Esophagus squamous epithelium (tissue), 4 donors: ENCODE data around the gene KCNMA1.

Experiments
- POLR2A ChIP-seq, 4 donors: fragments of 450-650 bp; IDR thresholded peaks; one replicate each; pipeline ENCODE4 v1.6.1; 2017; ENCODE audit warnings: antibody characterized with exemption in 4 of 4, mild to moderate bottlenecking in 4 of 4, moderate library complexity in 3 of 4
- TF ChIP-seq, protein P1 (sequence below), 6 experiments: fragments of 450-650 bp in 4 of 6; fragments of 200-600 bp in 2 of 6; sonication (generic) in 2 of 6; IDR thresholded peaks; one replicate each; pipeline ENCODE4 v1.5.1; 2016 to 2019; ENCODE audit warnings: antibody characterized with exemption in 6 of 6, mild to moderate bottlenecking in 4 of 6, moderate library complexity in 4 of 6

GRCh38 chr10:77590344-77591237 is 47.0 kb downstream of the KCNMA1 start:
- TF ChIP-seq, protein P1, sequence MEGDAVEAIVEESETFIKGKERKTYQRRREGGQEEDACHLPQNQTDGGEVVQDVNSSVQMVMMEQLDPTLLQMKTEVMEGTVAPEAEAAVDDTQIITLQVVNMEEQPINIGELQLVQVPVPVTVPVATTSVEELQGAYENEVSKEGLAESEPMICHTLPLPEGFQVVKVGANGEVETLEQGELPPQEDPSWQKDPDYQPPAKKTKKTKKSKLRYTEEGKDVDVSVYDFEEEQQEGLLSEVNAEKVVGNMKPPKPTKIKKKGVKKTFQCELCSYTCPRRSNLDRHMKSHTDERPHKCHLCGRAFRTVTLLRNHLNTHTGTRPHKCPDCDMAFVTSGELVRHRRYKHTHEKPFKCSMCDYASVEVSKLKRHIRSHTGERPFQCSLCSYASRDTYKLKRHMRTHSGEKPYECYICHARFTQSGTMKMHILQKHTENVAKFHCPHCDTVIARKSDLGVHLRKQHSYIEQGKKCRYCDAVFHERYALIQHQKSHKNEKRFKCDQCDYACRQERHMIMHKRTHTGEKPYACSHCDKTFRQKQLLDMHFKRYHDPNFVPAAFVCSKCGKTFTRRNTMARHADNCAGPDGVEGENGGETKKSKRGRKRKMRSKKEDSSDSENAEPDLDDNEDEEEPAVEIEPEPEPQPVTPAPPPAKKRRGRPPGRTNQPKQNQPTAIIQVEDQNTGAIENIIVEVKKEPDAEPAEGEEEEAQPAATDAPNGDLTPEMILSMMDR (IDR thresholded peaks at IDR 0.05), result no peak
- TF ChIP-seq POLR2A (IDR thresholded peaks at IDR 0.05), result no peak
